ENCODE data around the gene WFS1. TPM values are rescaled to one million over a fixed set of nuclear protein-coding genes. Genes with fewer than 3 reads are reported as not detected.
A peak's percentile ranks its signal among the peaks of the same experiment; 100 is the strongest.

WFS1 gene
- total and polyA plus RNA-seq, 2 of the 13 experiments (the other 11 are each of a cell fraction or from before 2014, with no cell fraction given), result 39.1 to 42.2 TPM

- TF ChIP-seq PHB2 (IDR thresholded peaks at IDR 0.05; ENCODE audit: partially characterized antibody) (no peak), ZNF274 (CRISPR knock-in tag; IDR thresholded peaks at IDR 0.05) (no peak), DDIT3 (CRISPR knock-in tag; IDR thresholded peaks at IDR 0.05) (no peak), NFKBIZ (CRISPR knock-in tag; IDR thresholded peaks at IDR 0.05) (no peak), ZBTB7A (CRISPR knock-in tag; IDR thresholded peaks at IDR 0.05) (0 out of 2 replicates have a peak, but pooled peaks have one; percentile 16), STAT6 (CRISPR knock-in tag; IDR thresholded peaks at IDR 0.05; ENCODE audit: borderline replicate concordance) (no peak), ZNF574 (CRISPR knock-in tag; IDR thresholded peaks at IDR 0.05) (peak; percentile 34; the same call in 1 of the 2 replicates), ZNF510 (CRISPR knock-in tag; IDR thresholded peaks at IDR 0.05; ENCODE audit: low read depth) (no peak), MEIS2 (CRISPR knock-in tag; IDR thresholded peaks at IDR 0.05) (peak; percentile 47; the same call in 1 of the 2 replicates), MLXIP (CRISPR knock-in tag; IDR thresholded peaks at IDR 0.05; ENCODE audit: borderline replicate concordance) (no peak), ZFP1 (CRISPR knock-in tag; IDR thresholded peaks at IDR 0.05) (no peak), ZNF609 (CRISPR knock-in tag; IDR thresholded peaks at IDR 0.05; ENCODE audit: borderline replicate concordance) (peak; percentile 45; the same call in 1 of the 2 replicates), THAP11 (CRISPR knock-in tag; IDR thresholded peaks at IDR 0.05) (no peak), ATF7-NPFF (CRISPR knock-in tag; IDR thresholded peaks at IDR 0.05; ENCODE audit: low read depth) (no peak)
Measured at GRCh38 chr4:6275898-6276806, 6.5 kb downstream of the WFS1 start (continued).
